Cardiac septum (tissue), 1 donor: ENCODE measurements around the gene IKZF3. TPM values are rescaled to one million over a fixed set of nuclear protein-coding genes. Genes with fewer than 3 reads are reported as not detected.

Experiments
- DNase-seq: peaks from one replicate; pipeline ENCODE4 v3.0.0-alpha.2; 2020; ENCODE audit warnings: low spot score
- intact Hi-C: fragments of 100-400 bp; cut with DNase I; formaldehyde crosslinking; loops from one replicate; pipeline ENCODE4 v1.14.0; 2022
- microRNA-seq: library from miRNA; unstranded; fragments of <30 nt; microRNA quantifications from one replicate; pipeline ENCODE4 v1.2.0, GENCODE V29; 2020
- total RNA-seq: library from RNA; stranded (reverse); fragmentation: NEBNext Ultra II Directional; extraction: Animal tissue kit (Norgen Biotek cat#: 25700); gene quantifications from one replicate; pipeline ENCODE4 v1.2.1, GENCODE V29; 2021
- donor health status: DM: no; HTN: no; CAD: no.

IKZF3 gene
- total RNA-seq, 1 donor from 2014 or later, result 0.51 TPM

DNA sequence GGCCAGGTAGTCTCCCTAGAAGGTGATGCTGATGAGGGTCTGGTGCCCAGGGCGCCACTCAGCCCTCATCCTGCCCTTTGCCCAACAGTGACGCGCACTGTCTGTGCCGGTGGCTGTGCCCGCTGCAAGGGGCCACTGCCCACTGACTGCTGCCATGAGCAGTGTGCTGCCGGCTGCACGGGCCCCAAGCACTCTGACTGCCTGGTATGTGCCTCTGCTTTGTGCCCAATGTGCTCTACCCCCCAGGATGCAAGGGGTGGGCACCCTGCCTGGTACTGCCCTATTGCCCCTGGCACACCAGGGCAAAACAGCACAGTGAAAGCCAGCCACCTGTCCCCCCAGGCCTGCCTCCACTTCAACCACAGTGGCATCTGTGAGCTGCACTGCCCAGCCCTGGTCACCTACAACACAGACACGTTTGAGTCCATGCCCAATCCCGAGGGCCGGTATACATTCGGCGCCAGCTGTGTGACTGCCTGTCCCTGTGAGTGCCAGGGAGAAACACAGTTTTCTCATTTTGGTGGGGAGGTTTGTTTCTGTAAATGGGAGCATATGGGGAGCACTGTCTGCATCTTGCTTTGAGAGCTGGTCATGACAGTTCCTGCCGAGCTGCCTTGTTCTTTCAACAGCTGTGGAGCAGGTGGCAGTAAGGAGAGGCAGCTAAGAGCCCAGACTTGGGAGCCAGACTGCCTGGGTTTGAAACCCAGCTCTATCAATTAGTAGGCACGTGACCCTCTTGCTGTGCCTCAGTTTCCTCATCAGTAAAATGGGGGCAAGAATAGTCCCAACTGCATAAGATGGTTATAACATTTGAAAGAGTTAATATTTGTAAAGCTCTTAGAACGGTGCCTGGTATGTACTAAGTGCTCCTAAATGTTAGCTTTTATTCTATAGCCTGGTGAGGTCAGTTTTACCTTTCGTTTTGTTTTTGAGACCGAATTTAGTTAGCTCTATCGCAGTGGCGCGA lies 153.8 kb downstream of the IKZF3 start:
- intact Hi-C loops, result no loop called here
- DNase-seq, result no peak

DNA sequence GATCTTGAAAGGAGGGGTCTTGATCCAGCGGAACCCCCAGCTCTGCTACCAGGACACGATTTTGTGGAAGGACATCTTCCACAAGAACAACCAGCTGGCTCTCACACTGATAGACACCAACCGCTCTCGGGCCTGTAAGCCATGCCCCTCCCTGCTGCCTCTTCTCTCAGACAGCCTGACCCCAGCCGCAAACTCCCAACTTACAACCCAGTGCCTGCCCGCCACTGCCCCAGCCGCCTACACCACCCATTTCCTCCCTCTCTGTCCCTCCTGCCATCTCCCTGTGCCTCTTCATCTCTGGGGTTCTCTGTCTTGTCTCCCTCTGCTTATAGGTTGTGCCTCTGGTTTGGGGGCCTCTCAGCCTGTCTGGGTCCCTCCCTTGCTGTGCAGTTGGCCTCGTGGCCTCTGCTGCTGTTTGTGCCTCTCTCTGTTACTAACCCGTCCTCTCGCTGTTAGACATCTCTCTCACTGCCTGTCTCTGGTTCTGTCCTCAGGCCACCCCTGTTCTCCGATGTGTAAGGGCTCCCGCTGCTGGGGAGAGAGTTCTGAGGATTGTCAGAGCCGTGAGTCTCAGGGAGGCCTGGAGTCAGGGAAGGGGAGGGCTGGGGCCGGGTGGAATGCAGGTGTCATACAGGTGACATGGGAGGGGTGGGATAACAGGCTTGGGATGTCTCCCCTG lies 154.7 kb downstream of the IKZF3 start:
- no peak for DNase-seq

More for the DNA sequence above, 154.7 kb downstream of the IKZF3 start:
- intact Hi-C loops, result no loop called here

Small RNA genes within 50 kb of the gene (microRNA-seq; reads per million reads assigned to microRNA genes)
- not detected for gene MIR4728

Other genes with a start within 250 kb of the IKZF3 start
- 1.2 TPM for gene PPP1R1B, start 237.4 kb downstream of the IKZF3 start, total RNA-seq
- gene STARD3, start 227.2 kb downstream of the IKZF3 start, total RNA-seq, result 21.9 TPM
- 4,725 TPM for gene TCAP, start 199.0 kb downstream of the IKZF3 start, total RNA-seq
- 10.9 TPM for gene PNMT, start 195.9 kb downstream of the IKZF3 start, total RNA-seq
- 15.3 TPM for gene PGAP3, start 176.3 kb downstream of the IKZF3 start, total RNA-seq
- gene ERBB2, start 164.2 kb downstream of the IKZF3 start, total RNA-seq, result 84.4 TPM
- 48.5 TPM for gene MIEN1, start 133.8 kb downstream of the IKZF3 start, total RNA-seq
- gene GRB7, start 126.4 kb downstream of the IKZF3 start, total RNA-seq, result 0.65 TPM
- gene ZPBP2, start 3.9 kb upstream of the IKZF3 start, total RNA-seq, result not detected
- gene GSDMB, start 54.3 kb upstream of the IKZF3 start, total RNA-seq, result 7.8 TPM
- 104 TPM for gene ORMDL3, start 63.3 kb upstream of the IKZF3 start, total RNA-seq
- gene LRRC3C, start 63.4 kb upstream of the IKZF3 start, total RNA-seq, result not detected
- gene GSDMA, start 98.7 kb upstream of the IKZF3 start, total RNA-seq, result 0.48 TPM
- 85.2 TPM for gene PSMD3, start 116.5 kb upstream of the IKZF3 start, total RNA-seq
- not detected for gene CSF3, start 151.1 kb upstream of the IKZF3 start, total RNA-seq
- 56.4 TPM for gene MED24, start 190.1 kb upstream of the IKZF3 start, total RNA-seq
- 66.8 TPM for gene THRA, start 198.7 kb upstream of the IKZF3 start, total RNA-seq
- gene NR1D1, start 236.3 kb upstream of the IKZF3 start, total RNA-seq, result 25.8 TPM